Activated naive CD4-positive, alpha-beta T cell treated with anti-CD3 and anti-CD28 coated beads, Interleukin-2, amount 50 U/mL, for 24 hours (primary cell): ENCODE results near the gene TRIM14.
"Not testable (repeated sequence)": the region's sequence is repeated elsewhere in the genome, so short reads cannot be mapped to it uniquely, and the experiment has no call there.

ENCODE experiments used
- H3K27ac Mint-ChIP-seq: one replicate; pipeline ENCODE4 v1.8.0; 2021; ENCODE audit warnings: mild to moderate bottlenecking, mixed read lengths
- H3K27me3 Mint-ChIP-seq: one replicate; pipeline ENCODE4 v1.8.0; 2021; ENCODE audit warnings: mixed read lengths
- H3K36me3 Mint-ChIP-seq: one replicate; pipeline ENCODE4 v1.8.0; 2021; ENCODE audit warnings: mixed read lengths
- H3K4me1 Mint-ChIP-seq: one replicate; pipeline ENCODE4 v1.8.0; 2021; ENCODE audit warnings: mixed read lengths
- H3K4me3 Mint-ChIP-seq: one replicate; pipeline ENCODE4 v1.8.0; 2021; ENCODE audit warnings: mild to moderate bottlenecking, mixed read lengths
- H3K9me3 Mint-ChIP-seq: one replicate; pipeline ENCODE4 v1.8.0; 2021; ENCODE audit warnings: mixed read lengths

Gene TRIM14

GRCh38 chr9:98084396-98084795, 34.6 kb downstream of the TRIM14 start:
- Mint-ChIP-seq H3K27me3 (no peaks in the 10 kb centered on the region), H3K36me3 (peaks cover 16% of the 10 kb centered on the region), H3K27ac (no peak overlapping the region), H3K9me3 (no peaks in the 10 kb centered on the region), H3K4me3 (no peak overlapping the region), H3K4me1 (peaks cover 55% of the 10 kb centered on the region)

GRCh38 chr9:98083566-98084183, 35.3 kb downstream of the TRIM14 start:
- peaks cover 16% of the 10 kb centered on the region for H3K36me3 Mint-ChIP-seq

GRCh38 chr9:98083061-98083501, 35.9 kb downstream of the TRIM14 start:
- peaks cover 61% of the 10 kb centered on the region for H3K4me1 Mint-ChIP-seq
- peaks cover 18% of the 10 kb centered on the region for H3K36me3 Mint-ChIP-seq

More at GRCh38 chr9:98083566-98084183, 35.3 kb downstream of the TRIM14 start:
- H3K4me3 Mint-ChIP-seq, result no peak overlapping the region
- peaks cover 59% of the 10 kb centered on the region for H3K4me1 Mint-ChIP-seq
- H3K27ac Mint-ChIP-seq, result peak overlapping the region; percentile 15
- H3K27me3 Mint-ChIP-seq, result no peaks in the 10 kb centered on the region
- no peaks in the 10 kb centered on the region for H3K9me3 Mint-ChIP-seq

GRCh38 chr9:98081477-98082219, 37.4 kb downstream of the TRIM14 start:
- H3K9me3 Mint-ChIP-seq, result no peaks in the 10 kb centered on the region
- peaks cover 68% of the 10 kb centered on the region for H3K4me1 Mint-ChIP-seq

More at GRCh38 chr9:98083061-98083501, 35.9 kb downstream of the TRIM14 start:
- H3K4me3 Mint-ChIP-seq, result no peak overlapping the region
- no peaks in the 10 kb centered on the region for H3K9me3 Mint-ChIP-seq
- peak overlapping the region; percentile 15 for H3K27ac Mint-ChIP-seq
- H3K27me3 Mint-ChIP-seq, result no peaks in the 10 kb centered on the region

GRCh38 chr9:98080780-98081179, 38.2 kb downstream of the TRIM14 start:
- no peaks in the 10 kb centered on the region for H3K9me3 Mint-ChIP-seq
- no peak overlapping the region for H3K4me3 Mint-ChIP-seq
- H3K27me3 Mint-ChIP-seq, result no peaks in the 10 kb centered on the region
- H3K36me3 Mint-ChIP-seq, result peaks cover 15% of the 10 kb centered on the region
- peaks cover 67% of the 10 kb centered on the region for H3K4me1 Mint-ChIP-seq
- peak overlapping the region; percentile 77 for H3K27ac Mint-ChIP-seq

More at GRCh38 chr9:98081477-98082219, 37.4 kb downstream of the TRIM14 start:
- no peaks in the 10 kb centered on the region for H3K27me3 Mint-ChIP-seq
- H3K4me3 Mint-ChIP-seq, result peak overlapping the region; percentile 36
- peaks cover 20% of the 10 kb centered on the region for H3K36me3 Mint-ChIP-seq
- peak overlapping the region; percentile 77 for H3K27ac Mint-ChIP-seq

GRCh38 chr9:98080326-98080725, 38.7 kb downstream of the TRIM14 start:
- Mint-ChIP-seq H3K4me3 (no peak overlapping the region), H3K36me3 (peaks cover 15% of the 10 kb centered on the region), H3K27ac (no peak overlapping the region), H3K9me3 (no peaks in the 10 kb centered on the region), H3K4me1 (peaks cover 67% of the 10 kb centered on the region), H3K27me3 (no peaks in the 10 kb centered on the region)

GRCh38 chr9:98078895-98079294, 40.1 kb downstream of the TRIM14 start:
- no peaks in the 10 kb centered on the region for H3K27me3 Mint-ChIP-seq
- H3K4me3 Mint-ChIP-seq, result no peak overlapping the region
- peaks cover 12% of the 10 kb centered on the region for H3K36me3 Mint-ChIP-seq
- H3K9me3 Mint-ChIP-seq, result no peaks in the 10 kb centered on the region
- H3K4me1 Mint-ChIP-seq, result peaks cover 75% of the 10 kb centered on the region
- H3K27ac Mint-ChIP-seq, result peak overlapping the region; percentile 59

GRCh38 chr9:98076514-98076890, 42.5 kb downstream of the TRIM14 start:
- H3K27me3 Mint-ChIP-seq, H3K36me3 Mint-ChIP-seq, H3K9me3 Mint-ChIP-seq, H3K4me3 Mint-ChIP-seq: not testable (repeated sequence)
- Mint-ChIP-seq H3K27ac (peak overlapping the region; percentile 30), H3K4me1 (peaks cover 52% of the 10 kb centered on the region)

- Mint-ChIP-seq H3K9me3 (no peaks in the 10 kb centered on the region), H3K4me1 (peaks cover 51% of the 10 kb centered on the region), H3K27ac (peak overlapping the region; percentile 88), H3K27me3 (no peaks in the 10 kb centered on the region), H3K4me3 (peak overlapping the region; percentile 59), H3K36me3 (peaks cover 6% of the 10 kb centered on the region)
Observed at GRCh38 chr9:98075332-98075805, 43.7 kb downstream of the TRIM14 start.

GRCh38 chr9:98074115-98074990, 44.7 kb downstream of the TRIM14 start:
- no peaks in the 10 kb centered on the region for H3K9me3 Mint-ChIP-seq
- H3K4me1 Mint-ChIP-seq, result peaks cover 51% of the 10 kb centered on the region
- H3K4me3 Mint-ChIP-seq, result no peak overlapping the region
- peak overlapping the region; percentile 88 for H3K27ac Mint-ChIP-seq
- H3K36me3 Mint-ChIP-seq, result peaks cover 6% of the 10 kb centered on the region
- H3K27me3 Mint-ChIP-seq, result no peaks in the 10 kb centered on the region

- no peaks in the 10 kb centered on the region for H3K36me3 Mint-ChIP-seq
- H3K9me3 Mint-ChIP-seq, result no peaks in the 10 kb centered on the region
- peaks cover 37% of the 10 kb centered on the region for H3K4me1 Mint-ChIP-seq
- no peak overlapping the region for H3K27ac Mint-ChIP-seq
- H3K4me3 Mint-ChIP-seq, result no peak overlapping the region
- no peaks in the 10 kb centered on the region for H3K27me3 Mint-ChIP-seq
Observed at GRCh38 chr9:98071737-98072136, 47.3 kb downstream of the TRIM14 start.

GRCh38 chr9:98070704-98071103, 48.3 kb downstream of the TRIM14 start:
- Mint-ChIP-seq H3K27ac (no peak overlapping the region), H3K4me1 (peaks cover 31% of the 10 kb centered on the region), H3K27me3 (no peaks in the 10 kb centered on the region), H3K4me3 (no peak overlapping the region), H3K9me3 (no peaks in the 10 kb centered on the region), H3K36me3 (peaks cover 5% of the 10 kb centered on the region)

GRCh38 chr9:98069551-98069950, 49.5 kb downstream of the TRIM14 start:
- Mint-ChIP-seq H3K27ac (no peak overlapping the region), H3K4me3 (no peak overlapping the region), H3K36me3 (peaks cover 5% of the 10 kb centered on the region), H3K9me3 (no peaks in the 10 kb centered on the region), H3K27me3 (no peaks in the 10 kb centered on the region), H3K4me1 (peaks cover 19% of the 10 kb centered on the region)

- Mint-ChIP-seq H3K4me1 (peaks cover 15% of the 10 kb centered on the region), H3K27ac (no peak overlapping the region), H3K4me3 (no peak overlapping the region), H3K9me3 (no peaks in the 10 kb centered on the region), H3K27me3 (no peaks in the 10 kb centered on the region), H3K36me3 (peaks cover 9% of the 10 kb centered on the region)
Observed at GRCh38 chr9:98067184-98067583, 51.8 kb downstream of the TRIM14 start.

- peaks cover 13% of the 10 kb centered on the region for H3K4me1 Mint-ChIP-seq
- H3K9me3 Mint-ChIP-seq, result no peaks in the 10 kb centered on the region
- no peak overlapping the region for H3K27ac Mint-ChIP-seq
- no peak overlapping the region for H3K4me3 Mint-ChIP-seq
- H3K36me3 Mint-ChIP-seq, result peaks cover 9% of the 10 kb centered on the region
- no peaks in the 10 kb centered on the region for H3K27me3 Mint-ChIP-seq
Observed at GRCh38 chr9:98066235-98066634, 52.8 kb downstream of the TRIM14 start.
